ENCODE data around the gene ARHGEF10L.

Gene ARHGEF10L

DNA sequence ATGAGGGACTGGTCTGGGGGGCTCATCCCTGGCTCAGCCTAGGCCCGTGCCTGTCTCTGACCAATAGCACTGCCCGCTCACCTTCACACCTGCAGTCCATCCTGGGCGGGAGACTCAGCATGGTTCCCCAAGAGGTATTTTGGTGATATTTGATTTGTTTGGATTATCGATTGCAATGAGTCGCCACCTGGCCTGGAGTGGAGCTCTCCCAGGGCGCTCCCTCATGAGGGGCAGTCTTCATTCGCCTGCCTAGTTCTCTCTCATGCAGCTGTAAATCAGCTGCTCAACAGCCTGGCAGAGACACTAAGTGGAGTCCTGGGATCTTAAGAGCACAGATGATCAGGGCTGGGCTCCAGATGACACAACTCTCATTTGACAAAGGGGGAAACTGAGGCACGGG, 125.6 kb downstream of the ARHGEF10L start:
- DNase-seq: no peak

DNA sequence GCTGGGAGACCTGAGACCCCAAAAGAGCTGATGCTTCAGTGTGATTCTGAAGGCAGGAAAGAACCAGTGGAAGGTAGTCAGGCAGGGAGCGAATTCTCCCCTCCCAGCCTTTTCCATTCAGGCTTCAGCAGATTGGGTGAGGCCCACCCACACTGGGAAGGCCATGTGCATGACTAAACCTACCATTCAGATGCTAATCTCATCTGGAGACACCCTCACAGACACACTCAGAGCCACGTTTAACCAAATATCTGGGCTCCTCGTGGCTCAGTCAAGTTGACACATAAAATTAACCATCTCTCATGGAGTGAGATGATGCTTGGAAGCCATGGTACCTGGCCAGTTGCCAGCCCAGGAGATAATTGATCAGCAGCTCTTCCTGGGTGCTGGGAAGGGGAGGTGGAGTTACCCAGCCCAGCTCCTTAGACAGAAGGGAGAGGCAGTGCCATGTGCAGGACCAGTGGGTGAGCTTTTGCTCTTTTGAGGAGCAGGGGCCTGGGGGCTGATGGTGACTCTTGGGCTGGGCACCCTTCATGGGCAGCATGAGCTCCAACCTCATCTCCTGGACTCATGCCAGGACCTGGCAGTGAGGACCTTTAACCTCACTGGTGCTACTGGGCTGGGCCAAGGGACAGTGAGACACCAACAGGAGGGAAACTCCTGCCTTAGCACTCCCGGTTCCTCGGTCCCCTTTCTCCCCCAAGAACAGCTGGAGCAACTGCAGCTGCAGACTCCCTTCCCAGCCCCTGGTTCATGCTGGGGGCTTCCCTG, 126.6 kb downstream of the ARHGEF10L start:
- DNase-seq: no peak

DNA sequence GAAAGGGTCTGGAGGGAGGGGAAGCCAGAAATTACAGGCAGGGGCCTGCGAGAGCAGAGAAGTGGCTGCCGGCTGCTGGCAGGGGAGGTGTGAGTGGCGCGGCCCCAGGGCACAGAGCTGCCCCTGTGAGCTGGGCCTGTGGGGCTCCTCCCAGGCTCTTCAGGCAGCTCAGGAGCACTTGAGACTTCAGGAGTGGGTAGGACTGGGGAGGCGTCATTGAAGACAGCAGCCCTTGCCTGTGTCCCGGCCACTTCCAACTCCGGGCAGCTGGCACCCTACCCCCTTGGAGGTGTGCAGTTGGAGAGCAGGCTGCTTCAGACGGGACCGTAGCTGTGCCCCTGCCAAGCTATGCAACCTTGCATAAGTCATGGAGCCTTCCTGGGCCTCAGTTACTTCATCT, 128.1 kb downstream of the ARHGEF10L start:
- DNase-seq: no peak

DNA sequence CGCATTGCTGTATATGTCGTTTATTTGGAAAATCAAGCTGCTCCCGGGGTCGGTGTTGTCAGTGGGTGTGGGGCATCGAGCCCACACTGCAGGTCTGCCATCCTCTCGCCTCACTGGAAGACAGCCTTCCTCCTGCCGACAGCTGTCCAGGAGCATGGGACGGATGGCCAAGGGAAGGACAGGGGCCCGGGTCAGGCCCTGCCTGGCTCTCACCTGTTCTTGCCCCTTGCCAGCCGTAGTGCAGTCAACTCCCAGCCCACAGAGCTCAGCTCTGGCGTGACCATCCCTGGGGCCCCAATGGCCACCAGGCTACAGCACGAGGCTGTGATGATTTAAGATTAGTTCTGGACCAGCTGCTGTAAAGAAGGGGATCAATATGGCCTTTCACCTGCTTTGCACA, 128.7 kb downstream of the ARHGEF10L start:
- no peak for DNase-seq

DNA sequence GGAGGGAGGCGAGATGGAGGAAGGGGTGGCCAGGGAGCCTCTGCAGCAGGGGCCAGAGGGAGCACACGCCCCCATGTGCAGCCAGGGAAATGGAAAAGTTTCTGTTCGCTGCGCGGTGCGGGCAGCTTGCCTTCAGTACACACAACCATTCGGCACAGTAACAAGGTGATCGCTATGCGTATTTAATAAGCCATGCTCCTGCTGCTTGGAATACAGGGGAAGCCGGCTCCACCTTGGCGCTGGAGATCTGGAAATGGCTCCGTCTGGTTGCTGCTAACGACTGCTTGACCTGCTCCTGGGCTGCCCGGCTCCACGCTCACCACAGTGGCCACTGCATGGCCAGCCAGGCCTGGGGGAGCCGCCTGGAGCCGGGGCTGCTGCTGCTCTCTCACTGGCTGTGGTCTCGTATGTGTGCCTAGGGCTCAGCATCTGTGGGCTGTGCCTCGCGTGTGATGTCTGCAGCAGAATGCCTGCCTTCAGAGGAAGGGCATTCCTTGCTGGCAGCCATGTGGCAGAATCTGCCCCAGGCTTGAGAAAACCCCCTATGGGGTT, 129.2 kb downstream of the ARHGEF10L start:
- no peak for DNase-seq

DNA sequence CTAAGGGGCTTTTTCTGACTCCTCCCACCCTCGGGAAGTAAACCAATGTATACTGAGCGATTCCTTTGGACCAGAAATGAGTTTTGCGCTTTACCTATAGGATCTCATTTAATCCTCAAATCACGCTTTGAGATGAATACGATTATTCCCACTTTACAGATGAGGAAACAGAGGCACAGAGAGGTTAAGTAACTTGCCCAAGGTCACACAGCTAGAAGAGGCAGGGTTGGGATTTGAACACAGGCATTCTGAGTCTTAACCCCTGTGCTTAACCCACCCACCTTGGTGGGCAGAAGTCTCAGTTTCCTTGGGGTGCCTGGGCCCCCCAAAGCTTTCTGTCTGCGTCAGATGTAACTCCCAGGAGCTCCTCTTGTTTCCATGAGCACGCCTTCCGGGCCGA, 129.8 kb downstream of the ARHGEF10L start:
- DNase-seq: no peak

DNA sequence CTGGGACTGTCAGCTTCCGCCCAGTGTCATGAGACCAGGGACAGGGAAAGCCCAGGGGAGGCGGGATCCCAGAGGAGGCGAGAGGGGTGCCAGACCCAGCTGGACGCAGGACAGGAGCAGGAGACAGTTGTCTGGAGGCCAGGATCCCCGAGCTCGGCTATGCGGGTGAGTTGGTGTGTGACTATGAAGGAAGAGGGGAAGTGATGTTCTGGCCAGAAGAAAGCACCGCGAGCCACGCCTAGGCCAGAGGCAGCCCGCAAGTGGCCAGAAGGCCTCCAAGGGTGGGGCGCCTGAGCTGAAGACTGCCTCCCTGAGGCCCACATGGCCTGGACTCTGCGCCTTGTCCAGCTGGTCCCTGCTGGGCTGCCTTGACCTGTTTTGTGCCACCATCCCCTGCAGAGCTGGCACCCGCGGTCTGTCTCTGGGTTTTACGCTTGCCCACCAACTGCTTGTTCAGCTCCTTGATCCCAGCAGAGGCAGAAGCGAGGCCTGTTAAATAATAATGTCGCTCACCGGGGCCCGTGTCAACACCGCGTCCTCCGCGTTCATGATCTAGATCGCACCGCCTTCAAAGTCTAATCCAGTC, 130.5 kb downstream of the ARHGEF10L start:
- DNase-seq: no peak

DNA sequence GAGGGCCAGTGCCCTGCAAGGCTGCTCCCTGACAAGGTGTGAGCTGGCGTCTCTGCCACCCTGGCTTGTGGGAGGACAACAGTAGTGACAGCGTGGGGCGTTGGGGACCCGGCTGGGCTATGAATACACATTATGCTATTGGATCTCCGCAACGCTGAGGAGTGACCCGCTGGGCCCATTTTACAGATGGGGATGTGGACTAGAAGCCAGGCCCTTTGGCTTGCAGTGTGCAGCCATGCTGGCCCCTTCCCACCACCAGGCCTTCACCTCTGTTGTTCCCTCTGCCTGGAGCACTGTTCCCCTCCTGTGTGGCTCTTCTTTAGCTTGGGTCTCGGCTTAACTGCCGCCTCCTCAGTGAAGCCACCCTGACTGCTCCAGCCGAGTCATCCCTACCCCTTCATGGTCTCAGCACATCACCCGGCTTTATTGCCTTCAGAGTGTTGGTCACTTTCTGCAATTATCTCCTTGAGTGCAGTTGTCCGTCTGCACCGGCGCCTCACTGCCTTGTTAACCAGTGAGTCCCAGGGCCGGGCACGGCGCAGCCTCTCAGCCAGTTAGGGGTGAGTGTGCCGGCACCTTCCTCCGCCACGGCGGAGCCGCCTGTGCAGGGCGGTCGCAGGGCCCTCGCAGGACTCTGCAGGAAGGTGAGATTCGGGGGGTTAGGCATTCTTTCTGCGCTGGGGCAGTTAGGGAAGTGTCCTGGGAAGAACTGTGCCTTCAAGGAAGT, 131.3 kb downstream of the ARHGEF10L start:
- DNase-seq: no peak

DNA sequence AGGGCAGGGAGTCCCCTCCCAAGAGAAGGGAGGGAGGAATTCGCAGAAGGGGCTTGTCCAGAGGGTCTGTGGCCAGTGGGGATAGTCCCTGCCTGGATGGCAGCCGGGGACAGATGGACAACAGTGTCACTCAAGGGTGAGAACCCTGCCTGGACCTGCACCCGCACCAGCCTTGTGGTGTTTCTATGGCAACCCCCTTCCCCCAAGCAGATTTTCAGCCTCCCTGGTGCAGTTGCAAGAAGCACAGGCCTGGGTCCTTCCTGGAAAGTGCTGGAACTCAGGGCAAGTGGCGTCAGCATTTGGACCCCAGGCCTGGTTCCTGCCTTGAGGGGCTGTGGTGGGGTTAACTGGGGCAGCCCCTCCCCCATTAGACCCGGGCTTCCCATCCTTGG, 131.8 kb downstream of the ARHGEF10L start:
- no peak for DNase-seq

DNA sequence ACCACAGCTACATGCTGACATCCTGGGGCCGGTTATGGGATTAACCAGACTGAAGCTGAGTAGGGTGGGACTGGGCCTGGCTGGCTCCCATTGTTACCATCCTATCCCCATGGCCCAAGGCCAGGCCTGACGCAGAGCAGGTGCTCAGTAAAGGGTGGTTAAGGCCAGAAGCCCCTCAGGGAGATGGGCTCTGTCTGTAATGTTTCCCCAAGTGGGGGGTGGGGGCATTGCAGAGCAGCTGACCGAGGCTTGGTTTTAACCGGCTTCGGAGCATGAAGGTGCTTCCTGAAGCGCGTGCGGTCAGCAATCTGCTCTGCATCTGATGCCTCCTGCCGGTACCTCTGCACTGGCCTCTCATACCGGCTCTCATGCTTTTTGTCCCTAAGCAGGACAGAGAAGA, 132.2 kb downstream of the ARHGEF10L start:
- no peak for DNase-seq

DNA sequence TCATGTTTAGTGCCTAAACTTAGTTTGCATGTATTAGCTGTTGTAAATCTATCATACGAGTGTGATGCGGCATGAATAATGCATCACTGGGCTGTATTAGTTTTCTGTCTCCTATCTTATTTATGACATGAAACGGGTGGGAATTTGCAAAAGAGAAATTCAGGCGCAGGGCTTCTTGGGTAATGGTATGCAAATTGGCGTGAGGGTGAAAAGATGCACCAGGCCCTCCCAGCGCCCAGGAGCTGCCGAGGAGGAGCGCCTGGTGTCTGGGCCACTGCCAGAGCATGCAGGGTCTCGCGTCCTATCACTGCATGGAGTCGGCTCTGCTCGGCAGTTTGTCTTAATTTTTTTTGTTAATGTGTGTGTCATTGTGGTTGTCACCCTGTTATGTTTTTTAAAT, 132.7 kb downstream of the ARHGEF10L start:
- no peak for DNase-seq

DNA sequence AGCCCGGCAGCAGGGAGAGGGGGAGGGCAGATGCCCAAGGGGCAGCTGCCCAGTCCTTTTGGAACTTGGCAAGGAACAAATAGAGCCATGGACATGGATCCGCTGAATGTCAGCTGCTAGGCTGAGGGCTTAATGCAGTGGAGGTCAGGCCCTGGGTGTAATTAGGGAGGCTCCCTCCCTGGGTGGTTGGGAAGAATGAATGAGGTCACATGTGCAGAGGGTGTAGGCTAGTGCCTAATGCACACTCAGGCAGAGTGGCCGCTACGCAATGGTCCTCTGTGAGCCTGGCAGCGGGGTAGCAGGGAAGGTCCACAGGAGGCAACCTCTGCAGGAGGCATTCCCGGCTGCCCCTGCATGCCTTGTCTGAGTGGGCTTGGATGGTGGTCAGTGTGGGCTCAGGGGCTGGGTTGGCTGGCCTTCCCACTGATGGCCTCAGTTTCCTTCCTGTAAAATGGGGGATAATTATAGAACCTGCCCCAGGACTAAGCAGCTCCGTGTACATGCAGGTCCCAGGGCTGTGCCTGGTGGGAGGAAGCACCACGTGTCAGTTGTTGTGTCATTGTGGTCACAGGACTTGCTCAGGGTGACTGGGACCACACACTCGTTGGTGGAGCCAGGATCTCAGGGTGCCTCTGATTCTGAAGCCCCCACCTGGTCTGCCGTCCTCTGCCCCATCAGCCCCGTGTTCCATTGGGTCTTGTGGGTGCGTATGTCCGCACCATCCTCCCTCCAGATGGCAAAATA, 134.0 kb downstream of the ARHGEF10L start:
- no peak for DNase-seq

DNA sequence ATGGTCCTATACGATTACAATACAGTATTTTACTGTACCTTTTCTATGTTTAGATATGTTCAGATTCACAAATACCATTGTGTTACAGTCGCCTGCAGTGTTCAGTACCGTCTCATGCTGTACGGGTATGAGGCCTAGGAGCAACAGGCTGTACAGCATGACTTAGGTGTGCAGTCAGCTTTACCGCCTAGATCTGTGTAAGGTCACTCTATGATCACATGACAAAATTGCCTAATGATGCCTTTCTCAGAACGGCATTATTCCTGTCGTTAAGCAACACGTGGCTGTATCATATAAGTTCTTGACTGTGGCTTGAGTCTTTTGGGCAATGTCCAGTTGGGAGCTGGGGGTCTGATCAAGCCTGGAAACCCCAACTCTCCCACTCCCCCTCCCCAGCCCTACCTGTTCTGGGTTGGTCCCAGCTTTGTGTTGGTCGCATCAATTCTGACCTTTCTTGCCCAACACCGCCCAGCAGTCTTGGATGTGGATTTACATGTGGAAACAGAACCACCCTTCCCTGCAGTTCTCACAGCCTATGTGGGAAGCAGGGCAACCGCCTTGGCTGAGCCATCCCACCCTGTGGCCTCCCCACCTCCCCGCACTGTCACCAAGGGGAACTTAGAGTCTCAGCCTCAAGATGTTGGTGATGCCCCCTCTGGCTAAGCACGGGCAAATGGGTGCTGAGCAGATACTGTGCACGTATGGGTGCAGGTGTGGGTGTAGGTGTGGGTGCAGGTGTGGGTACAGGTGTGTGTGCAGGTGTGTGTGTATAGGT, 135.4 kb downstream of the ARHGEF10L start:
- DNase-seq: no peak

DNA sequence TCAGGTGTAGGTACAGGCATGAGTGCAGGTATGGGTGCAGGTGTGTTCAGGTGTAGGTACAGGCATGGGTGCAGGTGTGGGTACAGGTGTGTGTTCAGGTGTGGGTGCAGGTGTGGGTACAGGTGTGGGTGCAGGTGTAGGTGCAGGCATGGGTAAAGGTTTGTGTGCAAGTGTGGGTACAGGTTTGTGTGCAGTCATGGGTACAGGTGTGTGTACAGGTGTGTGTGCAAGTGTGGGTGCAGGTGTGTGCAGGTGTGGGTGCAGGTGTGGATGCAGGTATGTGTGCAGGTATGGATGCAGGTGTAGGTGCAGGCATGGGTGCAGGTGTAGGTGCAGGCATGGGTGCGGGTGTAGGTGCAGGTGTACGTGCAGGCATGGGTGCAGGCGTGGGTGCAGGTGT, 136.2 kb downstream of the ARHGEF10L start:
- DNase-seq: no peak

DNA sequence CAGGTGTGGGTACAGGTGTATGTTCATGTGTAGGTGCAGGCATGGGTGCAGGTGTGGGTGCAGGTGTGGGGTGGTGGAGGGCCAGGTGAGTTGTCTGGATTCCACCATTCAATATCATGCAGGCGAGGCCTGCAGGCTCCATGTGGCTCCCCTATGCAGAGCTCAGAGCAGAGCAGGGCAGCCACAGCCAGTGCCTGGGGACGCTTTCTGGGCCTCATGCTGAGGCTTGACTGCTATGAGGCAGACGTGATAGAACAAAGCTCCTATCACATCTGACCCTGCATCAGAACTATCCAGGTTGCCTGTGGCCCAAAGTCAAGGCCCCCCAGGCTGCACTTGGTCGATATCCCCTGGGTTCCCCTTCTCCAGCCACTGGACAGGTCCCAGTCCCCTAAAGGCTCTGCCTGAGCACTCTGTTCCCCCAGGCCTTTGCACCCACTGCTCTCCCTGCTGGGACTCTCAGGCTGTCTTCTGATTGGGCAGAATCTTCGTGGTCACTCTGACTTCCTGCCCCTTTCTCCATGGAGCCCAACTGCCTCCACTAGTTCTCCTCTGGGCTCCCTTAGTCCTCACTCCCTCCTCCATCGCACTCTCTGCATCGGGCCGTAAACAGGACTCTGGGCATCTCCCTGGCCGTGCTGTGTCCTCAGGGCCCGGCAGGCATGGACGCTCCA, 137.0 kb downstream of the ARHGEF10L start:
- no peak for DNase-seq

DNA sequence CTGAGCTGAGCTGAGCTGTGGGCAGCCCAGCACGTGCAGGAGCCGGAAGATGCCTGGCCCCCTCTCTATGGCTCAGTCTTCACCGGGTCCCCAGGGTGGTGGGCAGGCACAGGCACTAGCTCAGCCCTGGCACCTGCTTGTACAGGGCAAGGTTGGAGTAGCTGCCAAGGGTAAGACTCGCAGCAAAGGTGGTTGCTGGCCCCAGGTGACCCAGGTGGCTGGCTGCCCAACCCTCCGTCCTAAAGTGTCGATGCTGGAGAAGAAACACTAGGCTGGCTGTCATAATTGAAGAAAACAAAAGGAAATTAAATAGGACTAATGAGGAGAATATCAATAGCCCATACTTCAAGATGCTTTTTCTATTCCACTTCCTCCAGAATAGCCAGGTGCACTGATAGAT, 138.5 kb downstream of the ARHGEF10L start:
- no peak for DNase-seq

DNA sequence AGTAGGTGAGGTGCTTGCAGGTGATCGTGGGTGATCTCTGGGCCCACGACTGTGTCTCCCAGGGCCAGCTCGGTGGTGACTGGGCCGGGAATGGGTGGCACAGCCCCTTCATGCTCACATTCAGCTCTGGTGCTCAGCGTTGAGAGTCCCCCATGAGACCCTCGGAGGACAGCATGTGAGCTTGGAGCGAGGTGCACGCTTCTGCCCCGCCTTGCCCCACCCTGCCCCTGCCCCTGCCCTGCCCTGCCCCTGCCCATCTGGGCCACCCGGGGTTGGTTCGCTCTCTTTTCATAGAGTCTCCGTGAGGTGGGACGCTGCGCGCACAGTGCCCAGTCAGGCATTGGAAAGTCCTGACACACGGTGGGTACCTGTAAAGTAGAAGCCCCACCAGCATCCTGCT, 140.4 kb downstream of the ARHGEF10L start:
- DNase-seq: no peak

DNA sequence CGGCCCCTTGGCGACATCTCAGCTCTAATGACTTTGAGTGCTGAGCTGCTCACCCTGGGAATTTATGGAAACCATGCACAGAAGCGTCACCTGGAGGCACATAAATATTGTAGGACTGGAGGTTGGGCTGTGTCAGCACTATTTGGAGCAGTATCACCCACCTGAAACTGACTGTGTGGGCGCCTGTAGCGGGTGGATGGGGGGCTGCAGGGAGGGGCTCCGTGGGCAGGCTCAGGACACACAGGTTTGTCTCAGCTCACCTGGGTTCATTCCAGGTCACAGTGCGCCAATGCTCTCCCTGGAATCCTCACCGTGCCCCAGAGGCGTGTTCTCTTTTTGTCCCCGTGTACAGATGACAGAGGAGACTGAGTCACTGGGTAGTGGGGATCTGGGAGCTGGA, 140.8 kb downstream of the ARHGEF10L start:
- no peak for DNase-seq

DNA sequence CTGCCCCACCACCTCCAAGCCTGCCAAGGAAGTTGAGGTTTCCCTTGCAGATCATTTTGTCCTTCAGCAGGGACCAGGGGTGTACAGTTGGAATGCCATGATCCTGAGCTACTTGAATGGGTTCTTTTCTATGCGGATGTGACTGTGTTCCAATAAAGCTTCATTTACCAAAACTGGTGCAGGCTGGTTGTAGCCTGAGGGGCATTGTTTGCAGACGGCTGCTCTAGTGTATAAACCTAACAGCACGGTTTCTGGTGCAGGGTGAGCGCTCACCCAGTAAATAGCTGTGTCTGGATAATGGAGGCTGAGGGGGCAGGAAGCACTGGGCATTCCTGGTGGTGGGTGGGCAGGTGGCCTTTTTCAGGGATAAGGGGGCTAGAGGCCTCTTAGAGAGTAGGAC, 142.9 kb downstream of the ARHGEF10L start:
- no peak for DNase-seq

DNA sequence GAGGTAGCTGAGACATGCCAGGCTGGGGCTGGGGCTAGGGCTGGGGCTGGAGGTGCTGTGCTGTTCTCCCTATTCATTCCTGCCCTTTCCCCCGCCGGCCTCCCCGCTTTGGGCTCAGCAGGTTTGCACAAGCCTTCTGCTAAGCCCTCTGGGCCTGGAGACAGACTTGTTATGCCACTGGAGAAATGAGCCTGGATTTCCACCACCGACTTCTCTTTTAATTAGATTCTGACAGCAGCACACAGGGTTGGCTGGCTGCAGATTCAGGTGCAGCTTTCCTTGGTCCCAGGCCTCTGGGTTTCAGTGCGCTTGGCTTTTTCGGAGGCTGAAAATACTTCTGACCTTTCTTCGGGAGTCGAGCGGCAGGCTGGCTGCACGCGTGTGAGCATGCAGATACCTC, 144.1 kb downstream of the ARHGEF10L start:
- no peak for DNase-seq

DNA sequence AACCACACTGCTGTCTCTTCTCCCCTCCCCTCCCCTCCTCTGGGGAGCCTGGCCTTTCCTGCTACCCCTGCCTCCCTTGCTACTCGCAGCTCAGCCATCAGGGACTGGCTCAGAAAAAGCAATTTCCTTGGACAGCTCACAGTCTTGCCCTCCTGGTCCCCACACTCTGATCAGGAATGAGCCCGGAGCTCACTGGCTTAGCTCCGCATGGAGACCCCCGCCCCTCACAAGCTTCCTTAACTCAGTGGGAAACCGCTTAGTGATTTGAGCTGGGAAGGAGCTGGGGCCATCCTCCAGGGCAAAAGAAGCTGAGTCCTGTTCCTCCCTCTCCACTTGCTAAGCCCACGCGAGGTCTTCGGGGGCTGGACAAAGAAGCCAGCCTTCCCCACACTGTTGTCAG, 145.3 kb downstream of the ARHGEF10L start:
- DNase-seq: no peak

DNA sequence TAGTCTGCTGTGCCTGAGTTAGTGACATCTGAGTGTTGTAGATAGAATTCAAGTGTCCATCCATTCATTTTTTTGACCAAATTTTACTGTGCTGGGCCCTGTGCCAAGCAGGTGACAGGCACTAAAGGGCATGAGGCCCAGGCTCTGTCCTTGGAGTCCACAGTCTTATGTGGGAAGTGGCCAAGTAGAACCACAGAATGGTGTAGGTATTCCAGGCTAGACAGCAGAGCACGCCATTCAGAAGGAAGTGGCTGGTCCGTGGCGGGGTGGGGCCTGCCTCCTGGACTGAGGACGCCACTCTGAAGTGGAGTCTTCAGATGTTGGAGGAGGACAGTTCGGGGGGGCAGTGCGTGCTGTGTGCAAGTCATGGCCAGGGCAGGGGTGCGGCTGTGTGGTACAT, 146.8 kb downstream of the ARHGEF10L start:
- no peak for DNase-seq

Data from NCI-H510A (cell line).